Dendritic cell treated with granulocyte-macrophage colony-stimulating factor and Interleukin-4, amounts not matched to agents 40 ng/mL and 50 ng/mL, for 4 days (primary cell): Measurements from ENCODE around the gene BMS1.

Experiments
- H3K27ac Mint-ChIP-seq: one replicate; pipeline ENCODE4 v1.8.0; 2022; ENCODE audit warnings: mild to moderate bottlenecking, mixed read lengths
- H3K27me3 Mint-ChIP-seq: one replicate; pipeline ENCODE4 v1.8.0; 2022; ENCODE audit warnings: mild to moderate bottlenecking, mixed read lengths
- H3K36me3 Mint-ChIP-seq: one replicate; pipeline ENCODE4 v1.8.0; 2022; ENCODE audit warnings: low read depth, mixed read lengths
- H3K4me1 Mint-ChIP-seq: one replicate; pipeline ENCODE4 v1.8.0; 2022; ENCODE audit warnings: low read depth, mixed read lengths
- H3K4me3 Mint-ChIP-seq: one replicate; pipeline ENCODE4 v1.8.0; 2022; ENCODE audit warnings: mild to moderate bottlenecking, moderate library complexity, mixed read lengths
- H3K9me3 Mint-ChIP-seq: one replicate; pipeline ENCODE4 v1.8.0; 2022; ENCODE audit warnings: mixed read lengths
- intact Hi-C: fragments of 100-400 bp; cut with micrococcal nuclease; formaldehyde crosslinking; loops from one replicate; pipeline ENCODE4 v1.15.0; 2022

The BMS1 gene

DNA sequence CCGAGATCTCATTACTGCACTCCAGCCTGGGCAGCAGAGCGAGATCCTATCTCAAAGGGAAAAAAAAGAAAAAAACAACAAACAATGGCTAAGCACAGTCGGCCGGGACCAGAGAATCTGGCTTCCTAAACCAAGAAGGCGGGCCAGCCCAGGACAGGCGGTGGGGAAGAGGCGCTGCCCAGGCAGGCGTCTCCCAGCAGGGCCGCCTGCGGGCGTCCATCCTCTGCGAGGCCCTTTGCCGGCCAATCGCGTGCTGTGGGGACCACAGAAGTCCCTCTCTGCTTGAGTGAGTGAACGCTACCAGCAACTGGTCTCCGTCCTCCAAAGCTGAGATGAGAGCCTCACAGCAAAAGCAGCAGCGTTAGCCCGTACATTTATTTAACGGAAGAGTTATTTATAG is 14.7 kb upstream of the BMS1 start:
- peaks cover 25% of the 10 kb centered on the region for H3K27me3 Mint-ChIP-seq
- intact Hi-C loops, result no loop called here
- no peaks in the 10 kb centered on the region for H3K9me3 Mint-ChIP-seq
- H3K27ac Mint-ChIP-seq, result no peak overlapping the region
- no peaks in the 10 kb centered on the region for H3K4me1 Mint-ChIP-seq
- H3K36me3 Mint-ChIP-seq, result no peaks in the 10 kb centered on the region
- no peak overlapping the region for H3K4me3 Mint-ChIP-seq

DNA sequence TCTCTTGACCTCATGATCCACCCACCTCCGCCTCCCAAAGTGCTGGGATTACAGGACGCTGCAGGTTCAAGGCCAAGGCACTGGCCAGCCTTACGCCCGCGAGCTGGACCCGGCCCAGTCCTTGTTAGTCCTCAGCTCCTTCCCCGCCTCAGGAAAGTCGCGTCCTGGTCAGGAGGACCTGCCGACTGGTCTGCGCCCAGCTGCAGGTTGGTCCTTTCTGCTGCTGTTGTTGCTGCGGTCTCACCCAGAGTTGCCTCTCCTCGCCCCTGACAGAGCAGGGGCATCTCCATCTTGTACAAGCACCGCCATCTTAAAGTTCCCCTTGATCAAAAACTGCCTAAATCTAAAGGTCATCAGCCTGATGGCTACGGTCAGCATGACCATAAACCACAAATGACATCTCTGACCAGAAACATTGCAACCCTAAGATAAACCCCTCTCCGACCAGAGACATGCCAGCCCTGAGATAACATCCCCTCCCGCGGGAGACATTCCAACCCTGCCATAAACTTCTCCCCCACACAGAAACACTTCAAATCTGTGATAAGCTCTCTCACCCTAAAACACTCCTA is 13.9 kb upstream of the BMS1 start:
- no peak overlapping the region for H3K4me3 Mint-ChIP-seq
- no peaks in the 10 kb centered on the region for H3K9me3 Mint-ChIP-seq
- intact Hi-C loops, result no loop called here
- H3K27me3 Mint-ChIP-seq, result peaks cover 22% of the 10 kb centered on the region
- H3K4me1 Mint-ChIP-seq, result no peaks in the 10 kb centered on the region
- H3K36me3 Mint-ChIP-seq, result no peaks in the 10 kb centered on the region
- no peak overlapping the region for H3K27ac Mint-ChIP-seq

DNA sequence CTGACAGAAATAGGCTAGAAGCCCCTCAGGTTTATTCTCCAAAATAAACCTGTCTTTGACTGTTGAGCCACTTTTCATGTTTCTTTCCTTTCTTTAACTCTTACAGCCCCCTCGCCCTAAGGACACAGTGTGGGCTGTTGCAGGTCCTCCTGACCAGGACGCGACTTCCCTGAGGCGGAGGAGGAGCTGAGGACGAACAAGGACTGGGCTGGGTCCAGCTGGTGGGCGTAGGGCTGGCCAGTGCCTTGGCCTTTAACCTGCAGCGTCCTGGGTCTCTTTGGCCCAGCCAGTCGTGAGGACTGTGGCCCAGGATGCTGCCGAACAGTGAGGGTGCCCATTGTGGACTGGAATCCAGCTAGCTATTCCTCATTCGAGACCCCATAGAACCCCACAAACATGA is 13.4 kb upstream of the BMS1 start:
- Mint-ChIP-seq H3K4me3 (no peak overlapping the region), H3K4me1 (no peaks in the 10 kb centered on the region), H3K27ac (no peak overlapping the region), H3K9me3 (no peaks in the 10 kb centered on the region), H3K27me3 (peaks cover 17% of the 10 kb centered on the region), H3K36me3 (no peaks in the 10 kb centered on the region)
- intact Hi-C loops, result no loop called here

DNA sequence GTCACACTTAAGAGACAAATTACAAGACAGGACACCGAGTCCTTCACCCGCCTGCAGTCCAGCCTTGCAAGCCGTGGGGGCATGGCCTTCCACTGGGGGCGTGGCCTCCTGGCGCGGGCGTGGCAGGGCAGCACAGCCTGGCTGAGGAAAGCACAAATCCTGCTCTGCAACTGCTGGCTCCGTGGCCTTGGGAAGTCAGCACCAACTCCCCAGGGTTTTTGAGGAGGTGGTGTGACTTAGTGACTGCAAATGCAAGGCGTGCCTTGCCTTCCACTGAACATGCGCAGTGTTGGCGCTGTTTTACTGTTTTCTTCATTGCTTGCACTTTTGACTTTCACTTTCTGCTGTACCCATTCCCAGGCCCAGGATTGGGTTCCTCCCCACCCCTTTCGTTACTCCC is 12.9 kb upstream of the BMS1 start:
- intact Hi-C loops, result no loop called here
- Mint-ChIP-seq H3K27ac (no peak overlapping the region), H3K4me3 (no peak overlapping the region), H3K4me1 (no peaks in the 10 kb centered on the region), H3K27me3 (peaks cover 18% of the 10 kb centered on the region), H3K9me3 (no peaks in the 10 kb centered on the region), H3K36me3 (no peaks in the 10 kb centered on the region)

DNA sequence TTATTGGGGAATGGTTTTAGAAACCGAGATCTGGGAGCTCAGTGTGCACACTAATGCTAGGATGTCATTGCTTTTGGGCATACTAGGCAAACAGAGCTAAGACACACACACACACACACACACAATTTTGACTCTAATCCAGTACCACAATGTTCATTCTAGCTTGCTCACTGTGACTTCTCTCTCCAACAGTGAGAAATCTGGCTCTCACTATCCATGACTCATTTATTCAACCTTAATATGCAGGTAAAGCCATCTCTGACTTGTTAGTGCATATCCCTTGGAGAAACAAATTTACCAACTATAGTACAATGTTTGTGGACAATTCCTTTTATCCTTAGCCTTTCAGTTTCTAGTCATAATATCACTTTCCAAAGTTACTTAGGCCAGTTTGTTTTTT is 5.9 kb upstream of the BMS1 start:
- H3K36me3 Mint-ChIP-seq, result no peaks in the 10 kb centered on the region
- peaks cover 33% of the 10 kb centered on the region for H3K27me3 Mint-ChIP-seq
- H3K4me3 Mint-ChIP-seq, result no peak overlapping the region
- H3K4me1 Mint-ChIP-seq, result peaks cover 6% of the 10 kb centered on the region
- intact Hi-C loops, result no loop called here
- no peak overlapping the region for H3K27ac Mint-ChIP-seq
- no peaks in the 10 kb centered on the region for H3K9me3 Mint-ChIP-seq

DNA sequence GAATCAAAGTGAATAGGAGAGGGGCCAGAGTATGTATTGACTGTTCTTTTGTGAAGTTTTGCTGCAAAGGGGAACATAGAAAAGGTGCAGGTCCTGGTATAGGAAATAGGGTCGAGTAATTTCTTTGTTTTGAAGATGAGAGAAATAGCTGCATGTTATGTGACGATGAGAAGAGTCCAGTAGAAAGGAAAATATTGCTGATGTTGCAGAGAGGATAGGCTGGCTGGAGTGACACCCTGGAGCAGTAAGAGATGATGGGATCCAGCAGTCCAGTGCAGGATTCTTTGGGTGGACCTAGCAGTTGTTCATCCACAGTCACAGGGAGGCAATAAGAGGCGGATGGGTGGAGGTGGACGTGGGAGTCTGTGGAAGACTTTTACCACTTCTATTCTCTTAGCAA is 2.1 kb upstream of the BMS1 start:
- Mint-ChIP-seq H3K4me1 (peaks cover 6% of the 10 kb centered on the region), H3K4me3 (no peak overlapping the region), H3K9me3 (no peaks in the 10 kb centered on the region), H3K27me3 (peaks cover 30% of the 10 kb centered on the region), H3K27ac (no peak overlapping the region), H3K36me3 (peaks cover 19% of the 10 kb centered on the region)
- intact Hi-C loops, result loop anchor here (10.0 kb wide), 1 partner anchor 146 kb away; the partner anchor contains the start of gene ZNF33B

DNA sequence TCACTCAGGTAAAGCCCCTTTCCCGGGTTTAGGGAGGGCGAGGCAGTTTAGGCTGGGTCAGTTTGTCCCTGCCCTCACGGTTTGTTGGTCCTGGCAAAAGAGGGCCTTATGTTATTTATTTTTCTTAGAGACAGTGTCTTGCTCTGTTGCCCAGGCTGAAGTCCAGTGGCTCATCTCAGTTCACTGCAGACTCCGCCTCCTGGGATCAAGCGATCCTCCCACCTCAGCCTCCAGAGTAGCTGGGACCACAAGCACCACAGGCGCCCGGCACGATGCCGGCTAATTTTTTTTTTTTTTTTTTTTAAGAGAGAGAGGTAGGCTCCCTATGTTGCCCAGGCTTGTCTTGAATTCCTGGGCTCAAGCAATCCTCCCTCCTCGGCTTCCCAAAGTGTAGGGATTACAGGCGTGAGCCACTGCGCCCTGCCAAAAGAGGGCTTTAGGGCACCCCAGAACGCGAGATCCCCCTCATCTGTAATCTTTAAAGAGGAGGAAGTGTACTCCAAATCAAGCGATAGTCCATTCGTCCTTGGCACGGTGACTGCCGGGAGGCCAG is 626 bp upstream of the BMS1 start:
- peaks cover 34% of the 10 kb centered on the region for H3K36me3 Mint-ChIP-seq
- no peaks in the 10 kb centered on the region for H3K9me3 Mint-ChIP-seq
- peaks cover 21% of the 10 kb centered on the region for H3K27me3 Mint-ChIP-seq
- H3K4me1 Mint-ChIP-seq, result peaks cover 6% of the 10 kb centered on the region
- peak overlapping the region; percentile 79 for H3K4me3 Mint-ChIP-seq
- H3K27ac Mint-ChIP-seq, result peak overlapping the region; percentile 86
- intact Hi-C loops, result loop anchor here (1.0 to 10.0 kb wide), 3 partner anchors 29 to 229 kb away; partner anchors contain the start of gene ZNF33B

DNA sequence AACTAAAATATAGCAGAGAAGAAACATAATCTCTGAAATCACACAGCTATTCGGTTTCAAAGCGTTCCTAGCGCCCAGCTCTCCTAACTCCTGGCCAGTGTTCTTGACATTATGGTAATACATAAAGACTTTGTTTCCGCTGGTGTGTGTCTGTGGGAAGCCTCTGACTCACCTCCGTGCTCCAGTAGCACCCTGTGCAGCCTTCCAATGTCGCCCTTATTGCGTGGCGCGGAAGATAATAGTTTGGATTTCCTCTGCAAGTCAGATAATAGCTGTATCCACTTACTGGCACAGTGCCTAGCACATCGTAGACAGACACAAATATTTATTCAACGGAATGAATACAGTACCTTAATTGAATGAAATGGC is 570 bp downstream of the BMS1 start:
- peaks cover 35% of the 10 kb centered on the region for H3K36me3 Mint-ChIP-seq
- no peaks in the 10 kb centered on the region for H3K9me3 Mint-ChIP-seq
- peak overlapping the region; percentile 86 for H3K27ac Mint-ChIP-seq
- H3K4me3 Mint-ChIP-seq, result peak overlapping the region; percentile 79
- intact Hi-C loops, result loop anchor here (2.0 to 10.0 kb wide), 2 partner anchors 148 to 230 kb away; partner anchors contain the start of gene ZNF33B
- peaks cover 6% of the 10 kb centered on the region for H3K4me1 Mint-ChIP-seq
- H3K27me3 Mint-ChIP-seq, result peaks cover 14% of the 10 kb centered on the region

DNA sequence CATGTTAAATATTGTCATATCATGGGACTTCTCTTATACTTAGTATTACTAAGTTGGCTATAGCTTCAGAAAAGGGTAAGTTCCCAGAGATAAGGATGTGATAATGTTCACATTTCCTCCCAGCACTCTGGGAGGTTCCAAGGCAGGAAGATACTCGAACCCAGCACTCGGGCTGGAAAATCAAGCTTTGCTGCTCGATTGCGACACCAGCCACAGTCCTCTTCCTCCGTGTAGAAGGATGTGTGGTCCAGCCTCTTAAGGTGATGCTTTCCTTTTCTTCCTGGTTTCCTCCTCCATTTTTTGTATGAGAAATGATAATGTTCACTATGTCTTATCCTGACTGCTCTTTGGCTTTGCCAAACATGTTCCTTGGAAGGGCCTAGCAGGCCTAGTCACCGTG is 3.2 kb downstream of the BMS1 start:
- no peak overlapping the region for H3K27ac Mint-ChIP-seq
- H3K27me3 Mint-ChIP-seq, result peaks cover 6% of the 10 kb centered on the region
- H3K36me3 Mint-ChIP-seq, result peaks cover 54% of the 10 kb centered on the region
- no peaks in the 10 kb centered on the region for H3K9me3 Mint-ChIP-seq
- no peak overlapping the region for H3K4me3 Mint-ChIP-seq
- intact Hi-C loops, result loop anchor here (10.0 kb wide), 1 partner anchor 151 kb away; the partner anchor contains the start of gene ZNF33B
- H3K4me1 Mint-ChIP-seq, result peaks cover 5% of the 10 kb centered on the region

DNA sequence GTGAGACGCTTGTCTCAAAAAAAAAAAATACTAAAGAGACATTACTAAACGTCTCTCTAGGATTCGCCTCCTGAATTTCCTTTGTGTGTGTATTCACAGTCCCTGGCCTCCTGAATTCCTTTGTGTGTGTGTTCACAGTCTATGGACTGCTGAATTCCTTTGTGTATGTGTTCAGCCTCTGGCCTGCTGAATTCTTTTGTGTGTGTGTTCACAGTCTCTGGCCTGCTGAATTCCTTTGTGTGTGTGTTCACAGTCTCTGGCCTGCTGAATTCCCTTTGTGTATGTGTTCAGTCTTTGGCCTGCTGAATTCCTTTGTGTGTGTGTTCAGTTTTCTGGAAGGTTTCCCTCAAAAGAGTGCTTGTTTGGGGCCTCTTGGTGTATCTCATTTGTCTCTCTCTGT is 8.2 kb downstream of the BMS1 start:
- H3K4me1 Mint-ChIP-seq, result no peaks in the 10 kb centered on the region
- H3K9me3 Mint-ChIP-seq, result no peaks in the 10 kb centered on the region
- peaks cover 79% of the 10 kb centered on the region for H3K36me3 Mint-ChIP-seq
- H3K27ac Mint-ChIP-seq, result no peak overlapping the region
- no peak overlapping the region for H3K4me3 Mint-ChIP-seq
- H3K27me3 Mint-ChIP-seq, result no peaks in the 10 kb centered on the region
- intact Hi-C loops, result no loop called here

DNA sequence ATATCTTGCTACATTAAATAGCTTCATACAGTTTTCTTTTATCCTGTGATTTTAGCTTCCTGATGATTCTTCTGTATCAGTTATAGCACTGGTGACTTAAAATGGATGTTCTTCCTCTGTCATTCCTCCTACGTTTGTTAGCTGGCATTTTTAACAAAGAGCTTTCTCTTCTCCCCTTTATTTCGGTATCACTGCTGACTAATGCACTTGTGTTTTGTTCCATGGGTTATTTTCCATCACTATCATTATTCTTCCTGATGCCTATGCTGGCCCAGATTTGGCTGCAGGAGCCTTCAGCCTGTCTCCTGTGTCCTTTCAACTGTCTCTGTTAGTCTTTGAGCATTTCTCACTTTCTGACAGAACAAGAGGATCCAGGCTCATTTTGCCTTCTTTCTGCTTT is 13.1 kb downstream of the BMS1 start:
- Mint-ChIP-seq H3K4me1 (no peaks in the 10 kb centered on the region), H3K27ac (no peak overlapping the region), H3K27me3 (no peaks in the 10 kb centered on the region), H3K4me3 (no peak overlapping the region), H3K36me3 (peaks cover 98% of the 10 kb centered on the region), H3K9me3 (no peaks in the 10 kb centered on the region)
- intact Hi-C loops, result no loop called here

DNA sequence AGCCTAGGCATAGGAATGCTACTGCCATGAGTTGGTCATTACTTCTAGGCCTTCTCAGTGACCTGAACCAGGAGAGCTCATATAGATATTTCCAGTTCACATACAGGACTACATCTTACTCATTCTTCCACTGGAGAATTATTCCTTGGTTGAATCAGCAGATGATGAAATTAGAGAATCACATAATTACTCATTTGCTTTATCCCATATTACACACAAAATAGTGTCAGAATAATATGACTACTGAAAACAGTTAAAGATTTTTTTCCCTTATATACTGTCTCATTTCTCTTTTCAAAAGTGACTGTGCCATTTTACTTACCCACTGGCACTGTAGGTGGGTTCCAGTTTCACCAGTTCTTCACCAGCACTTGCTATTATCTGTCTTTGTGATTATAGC is 18.5 kb downstream of the BMS1 start:
- H3K36me3 Mint-ChIP-seq, result peaks cover 96% of the 10 kb centered on the region
- no peak overlapping the region for H3K4me3 Mint-ChIP-seq
- no peak overlapping the region for H3K27ac Mint-ChIP-seq
- no peaks in the 10 kb centered on the region for H3K9me3 Mint-ChIP-seq
- no peaks in the 10 kb centered on the region for H3K27me3 Mint-ChIP-seq
- H3K4me1 Mint-ChIP-seq, result no peaks in the 10 kb centered on the region
- intact Hi-C loops, result loop anchor here (10.0 kb wide), 1 partner anchor 364 kb away; no protein-coding TSS in a partner anchor

DNA sequence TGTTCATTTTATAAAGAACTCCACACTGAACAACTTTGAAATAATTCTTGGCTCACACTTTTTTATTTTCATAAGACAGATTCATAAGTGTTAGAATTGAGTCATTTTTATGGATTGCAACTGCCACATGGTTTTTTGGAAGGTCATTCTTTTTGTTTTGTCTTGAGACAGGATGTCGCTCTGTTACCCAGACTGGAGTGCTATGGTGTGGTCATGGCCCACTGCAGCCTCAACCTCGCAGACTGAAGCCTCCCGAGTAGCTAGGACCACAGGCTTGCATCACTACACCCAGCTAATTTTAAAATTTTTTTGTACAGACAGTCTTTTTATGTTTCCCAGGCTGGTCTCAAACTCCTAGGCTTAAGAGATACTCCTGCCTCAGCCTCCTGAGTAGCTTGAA is 20.3 kb downstream of the BMS1 start:
- no peaks in the 10 kb centered on the region for H3K9me3 Mint-ChIP-seq
- no peak overlapping the region for H3K27ac Mint-ChIP-seq
- no peaks in the 10 kb centered on the region for H3K27me3 Mint-ChIP-seq
- H3K4me1 Mint-ChIP-seq, result no peaks in the 10 kb centered on the region
- H3K4me3 Mint-ChIP-seq, result no peak overlapping the region
- peaks cover 96% of the 10 kb centered on the region for H3K36me3 Mint-ChIP-seq
- intact Hi-C loops, result loop anchor here (10.0 kb wide), 1 partner anchor 362 kb away; no protein-coding TSS in a partner anchor

DNA sequence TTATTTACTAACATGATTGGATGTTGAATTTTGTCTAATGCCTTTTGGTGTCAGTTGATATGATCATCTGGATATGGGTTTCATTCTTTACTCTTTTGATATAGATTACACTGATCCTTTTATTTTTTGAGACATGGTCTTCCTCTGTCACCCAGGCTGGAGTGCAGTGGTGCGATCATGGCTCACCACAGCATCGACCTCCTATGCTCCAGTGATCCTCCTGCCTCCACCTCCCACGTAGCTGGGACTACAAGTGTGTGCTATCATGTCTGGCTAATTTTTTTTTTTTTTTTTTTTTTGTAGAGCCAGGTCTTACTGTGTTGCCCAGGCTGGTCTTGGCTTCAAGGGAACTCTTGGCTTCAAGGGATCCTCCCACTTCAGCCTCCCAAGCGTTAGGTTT is 27.1 kb downstream of the BMS1 start:
- H3K27ac Mint-ChIP-seq, result no peak overlapping the region
- no peaks in the 10 kb centered on the region for H3K4me1 Mint-ChIP-seq
- peaks cover 100% of the 10 kb centered on the region for H3K36me3 Mint-ChIP-seq
- H3K9me3 Mint-ChIP-seq, result peaks cover 18% of the 10 kb centered on the region
- H3K27me3 Mint-ChIP-seq, result no peaks in the 10 kb centered on the region
- intact Hi-C loops, result loop anchor here (10.0 kb wide), 1 partner anchor 355 kb away; no protein-coding TSS in a partner anchor
- H3K4me3 Mint-ChIP-seq, result no peak overlapping the region

DNA sequence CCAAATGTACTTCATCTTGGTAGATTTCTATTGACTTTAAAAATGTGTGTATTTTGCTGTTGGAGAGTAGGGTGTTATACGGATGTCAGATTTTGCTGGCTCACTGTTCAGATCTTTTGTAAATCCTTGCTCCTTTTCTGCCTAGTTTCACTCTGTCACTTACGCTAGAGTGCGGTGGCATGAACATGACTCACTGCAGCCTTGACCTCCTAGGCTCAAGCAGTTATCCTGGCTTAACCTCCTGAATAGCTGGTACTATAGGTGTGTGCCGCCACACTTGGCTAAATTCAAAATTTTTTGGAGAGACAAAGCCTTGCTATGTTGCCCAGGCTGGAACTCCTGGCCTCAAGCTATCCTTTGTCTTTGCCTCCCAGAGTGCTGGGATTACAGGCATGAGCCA is 29.4 kb downstream of the BMS1 start:
- H3K4me3 Mint-ChIP-seq, result no peak overlapping the region
- H3K9me3 Mint-ChIP-seq, result peaks cover 18% of the 10 kb centered on the region
- H3K4me1 Mint-ChIP-seq, result no peaks in the 10 kb centered on the region
- H3K27ac Mint-ChIP-seq, result no peak overlapping the region
- intact Hi-C loops, result no loop called here
- H3K36me3 Mint-ChIP-seq, result peaks cover 100% of the 10 kb centered on the region
- H3K27me3 Mint-ChIP-seq, result no peaks in the 10 kb centered on the region
